Right renal cortex interstitium (tissue), 3 donors: ENCODE results near the gene KCNIP3. TPM values are rescaled to one million over a fixed set of nuclear protein-coding genes. Genes with fewer than 3 reads are reported as not detected.

Experiments
- DNase-seq, 3 donors: peaks; one replicate each; pipeline ENCODE4 v3.0.0-alpha.2; 2013; ENCODE audit warnings: low read depth in 3 of 3, low spot score in 2 of 3
- polyA plus RNA-seq, 3 donors: library from polyadenylated mRNA; unstranded; fragments of 120-200 nt; gene quantifications; one replicate each; pipeline ENCODE4 v1.2.1, GENCODE V29; 2013; ENCODE audit not compliant: insufficient read length in 3 of 3

The KCNIP3 gene
- polyA plus RNA-seq, 3 donors: 14.0 to 14.7 (median 14.4) TPM

- DNase-seq: no peak
Measured at GRCh38 chr2:95274291-95275150, 22.6 kb upstream of the KCNIP3 start, which contains the start of gene PROM2. Gene PROM2 (plus strand): TSS chr2:95274449. CDS start chr2:95274586, 137 bp downstream.

GRCh38 chr2:95275151-95275515, 22.0 kb upstream of the KCNIP3 start:
- no peak for DNase-seq

GRCh38 chr2:95275601-95276243, 21.4 kb upstream of the KCNIP3 start:
- no peak for DNase-seq

GRCh38 chr2:95276244-95276887, 20.8 kb upstream of the KCNIP3 start:
- no peak for DNase-seq

GRCh38 chr2:95276888-95277245, 20.3 kb upstream of the KCNIP3 start:
- no peak for DNase-seq

GRCh38 chr2:95277246-95277906, 19.8 kb upstream of the KCNIP3 start:
- DNase-seq: no peak

GRCh38 chr2:95278051-95278471, 19.1 kb upstream of the KCNIP3 start:
- no peak for DNase-seq

GRCh38 chr2:95278637-95279225, 18.4 kb upstream of the KCNIP3 start:
- no peak for DNase-seq

- DNase-seq: no peak
Measured at GRCh38 chr2:95279435-95280035, 17.6 kb upstream of the KCNIP3 start.

GRCh38 chr2:95281071-95281470, 16.1 kb upstream of the KCNIP3 start:
- no peak for DNase-seq

GRCh38 chr2:95281786-95282185, 15.4 kb upstream of the KCNIP3 start:
- no peak for DNase-seq

- DNase-seq: no peak
Measured at GRCh38 chr2:95282458-95282857, 14.7 kb upstream of the KCNIP3 start.

GRCh38 chr2:95283562-95283961, 13.6 kb upstream of the KCNIP3 start:
- DNase-seq: no peak

GRCh38 chr2:95284886-95285541, 12.1 kb upstream of the KCNIP3 start:
- DNase-seq: no peak

GRCh38 chr2:95285542-95285932, 11.6 kb upstream of the KCNIP3 start:
- DNase-seq: no peak

- no peak for DNase-seq
Measured at GRCh38 chr2:95287336-95287735, 9.8 kb upstream of the KCNIP3 start.

GRCh38 chr2:95287806-95288205, 9.3 kb upstream of the KCNIP3 start:
- DNase-seq: no peak

- DNase-seq: no peak
Measured at GRCh38 chr2:95289253-95289652, 7.9 kb upstream of the KCNIP3 start.

- no peak for DNase-seq
Measured at GRCh38 chr2:95291222-95291621, 5.9 kb upstream of the KCNIP3 start.
